Muscle of arm (tissue), 12 donors: Measurements from ENCODE around the gene TUT4. TPM values are rescaled to one million over a fixed set of nuclear protein-coding genes. Genes with fewer than 3 reads are reported as not detected.
"Not testable (repeated sequence)": the region's sequence is repeated elsewhere in the genome, so short reads cannot be mapped to it uniquely, and the experiment has no call there.

Source experiments
- DNase-seq: peaks from one replicate; pipeline ENCODE4 v3.0.0-alpha.2; 2013
- polyA plus RNA-seq, 12 donors: library from polyadenylated mRNA; unstranded; fragments of 120-200 nt; gene quantifications; one replicate each; pipeline ENCODE4 v1.2.1, GENCODE V29; 2013; ENCODE audit not compliant: insufficient read length in 12 of 12

Gene TUT4
- polyA plus RNA-seq, 12 donors: 56.8 to 127 (median 91.5) TPM; not detected in 1

- no peak for DNase-seq
These were observed 27.4 kb upstream of the TUT4 start for GRCh38 chr1:52580283-52580682.

GRCh38 chr1:52579415-52579814 is 26.5 kb upstream of the TUT4 start:
- DNase-seq: no peak

- not testable (repeated sequence) for DNase-seq
These were observed 25.2 kb upstream of the TUT4 start for GRCh38 chr1:52578066-52578465.

GRCh38 chr1:52576074-52576473 is 23.2 kb upstream of the TUT4 start:
- no peak for DNase-seq

- no peak for DNase-seq
These were observed 21.7 kb upstream of the TUT4 start for GRCh38 chr1:52574594-52574993.

- DNase-seq: no peak
These were observed 19.5 kb upstream of the TUT4 start for GRCh38 chr1:52572387-52572786.

GRCh38 chr1:52571783-52572182 is 18.9 kb upstream of the TUT4 start:
- DNase-seq: no peak

GRCh38 chr1:52569449-52570210 is 16.7 kb upstream of the TUT4 start:
- no peak for DNase-seq

- DNase-seq: no peak
These were observed 15.1 kb upstream of the TUT4 start for GRCh38 chr1:52567943-52568342.

GRCh38 chr1:52562766-52563165 is 9.9 kb upstream of the TUT4 start:
- no peak for DNase-seq

GRCh38 chr1:52559875-52560274 is 7.0 kb upstream of the TUT4 start:
- no peak for DNase-seq

GRCh38 chr1:52558941-52559340 is 6.0 kb upstream of the TUT4 start:
- DNase-seq: no peak

GRCh38 chr1:52556641-52557360 is 3.9 kb upstream of the TUT4 start:
- DNase-seq: no peak

GRCh38 chr1:52554756-52555155 is 1.9 kb upstream of the TUT4 start:
- no peak for DNase-seq

GRCh38 chr1:52554267-52554640 is 1.4 kb upstream of the TUT4 start:
- DNase-seq: no peak

GRCh38 chr1:52553362-52554266 is 722 bp upstream of the TUT4 start:
- DNase-seq: peak; percentile 62

- DNase-seq: peak; percentile 38
These were observed 722 bp downstream of the TUT4 start for GRCh38 chr1:52552236-52552504.

- DNase-seq: no peak
These were observed 1.2 kb downstream of the TUT4 start for GRCh38 chr1:52551507-52552235.

GRCh38 chr1:52550447-52550846 is 2.4 kb downstream of the TUT4 start:
- DNase-seq: no peak

GRCh38 chr1:52549267-52549666 is 3.6 kb downstream of the TUT4 start:
- DNase-seq: no peak

GRCh38 chr1:52546852-52547251 is 6.0 kb downstream of the TUT4 start:
- DNase-seq: no peak
